ENCODE measurements around the gene KCNK2.

Gene KCNK2

GRCh38 chr1:215119719-215120365, 37.3 kb downstream of the KCNK2 start:
- no peak for TF ChIP-seq CTCF (IDR thresholded peaks at IDR 0.05; ENCODE audit: insufficient read depth, low read depth, low read length, missing control alignments)
- no peak overlapping the region for H3K4me3 ChIP-seq (ENCODE audit: low read length)
- no peak for DNase-seq (ENCODE audit: low read depth)

DNA sequence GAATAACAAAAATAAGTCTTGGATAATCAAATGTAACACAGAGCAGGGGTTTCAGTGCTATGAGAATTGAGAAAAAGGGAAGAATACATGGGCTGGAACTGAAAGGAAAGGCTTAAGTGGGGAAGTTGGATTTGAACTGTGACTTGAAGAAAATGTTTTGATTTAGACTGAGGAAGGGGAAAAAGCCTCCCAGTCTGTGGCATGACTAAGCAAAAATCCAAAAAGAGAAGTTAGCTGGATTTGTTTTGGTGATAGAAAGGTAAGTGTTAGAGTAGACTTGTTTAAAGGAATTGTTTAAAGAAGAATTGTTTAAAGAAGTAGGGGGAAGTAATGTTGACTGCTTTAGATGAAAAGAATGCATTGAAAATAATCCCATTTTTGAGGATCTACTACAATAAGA, 46.0 kb downstream of the KCNK2 start:
- H3K4me3 ChIP-seq (ENCODE audit: low read length), result no peak overlapping the region
- no peak for TF ChIP-seq CTCF (IDR thresholded peaks at IDR 0.05; ENCODE audit: insufficient read depth, low read depth, low read length, missing control alignments)
- no peak for DNase-seq (ENCODE audit: low read depth)

DNA sequence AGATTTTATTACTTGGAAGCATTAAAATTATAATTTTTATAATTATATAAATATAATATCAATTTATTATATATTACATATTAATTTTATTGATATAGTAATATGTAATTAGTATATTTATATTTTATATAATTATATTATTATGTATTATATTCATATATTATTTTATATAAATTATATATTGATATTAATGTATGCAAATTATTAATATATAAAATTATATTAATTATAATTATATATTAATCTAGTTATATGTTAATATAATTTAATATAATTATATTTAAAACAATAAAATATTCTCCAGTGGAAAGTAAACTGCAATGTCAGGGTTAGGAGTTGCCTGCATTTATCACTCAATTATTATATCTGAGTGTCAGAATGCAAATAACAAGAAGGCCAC, 48.8 kb downstream of the KCNK2 start:
- DNase-seq (ENCODE audit: low read depth), result no peak
- no peak for TF ChIP-seq CTCF (IDR thresholded peaks at IDR 0.05; ENCODE audit: insufficient read depth, low read depth, low read length, missing control alignments)
- H3K4me3 ChIP-seq (ENCODE audit: low read length), result no peak overlapping the region

- no peak for TF ChIP-seq CTCF (IDR thresholded peaks at IDR 0.05; ENCODE audit: insufficient read depth, low read depth, low read length, missing control alignments)
- H3K4me3 ChIP-seq (ENCODE audit: low read length), result no peak overlapping the region
- no peak for DNase-seq (ENCODE audit: low read depth)
Measured at GRCh38 chr1:215132156-215132555, 49.6 kb downstream of the KCNK2 start.

GRCh38 chr1:215133532-215133931, 51.0 kb downstream of the KCNK2 start:
- DNase-seq (ENCODE audit: low read depth), result peak; percentile 15
- TF ChIP-seq CTCF (IDR thresholded peaks at IDR 0.05; ENCODE audit: insufficient read depth, low read depth, low read length, missing control alignments), result no peak
- no peak overlapping the region for H3K4me3 ChIP-seq (ENCODE audit: low read length)

- no peak for DNase-seq (ENCODE audit: low read depth)
- H3K4me3 ChIP-seq (ENCODE audit: low read length), result no peak overlapping the region
- TF ChIP-seq CTCF (IDR thresholded peaks at IDR 0.05; ENCODE audit: insufficient read depth, low read depth, low read length, missing control alignments), result no peak
Measured at GRCh38 chr1:215137985-215138384, 55.4 kb downstream of the KCNK2 start.

DNA sequence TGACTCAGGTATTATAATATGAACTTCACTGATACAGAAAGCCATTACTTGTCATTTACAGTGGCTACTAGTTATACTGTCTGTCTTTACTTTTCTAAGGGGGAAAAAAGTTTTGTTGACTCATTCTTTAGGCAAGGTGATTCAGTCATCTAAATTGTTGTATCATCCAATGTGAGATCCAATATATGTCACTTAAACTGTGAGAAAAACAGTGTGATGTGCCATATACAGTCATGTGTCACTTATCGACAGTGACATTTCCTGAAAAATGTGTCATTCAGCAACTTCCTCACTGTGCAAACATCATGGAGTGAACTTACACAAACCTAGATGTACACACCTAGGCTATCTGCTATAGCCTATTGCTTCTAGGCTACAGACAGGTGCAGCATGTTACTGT, 57.6 kb downstream of the KCNK2 start:
- no peak for TF ChIP-seq CTCF (IDR thresholded peaks at IDR 0.05; ENCODE audit: insufficient read depth, low read depth, low read length, missing control alignments)
- DNase-seq (ENCODE audit: low read depth), result peak; percentile 13

More for the DNA sequence above, 57.6 kb downstream of the KCNK2 start:
- no peak overlapping the region for H3K4me3 ChIP-seq (ENCODE audit: low read length)
